HEK293 (cell line): ENCODE results near the gene ZNF143.

ENCODE experiments used
- CTCF ChIA-PET: fragments of 350-600 bp; formaldehyde crosslinking; extraction: SDS; loops from one replicate; lab custom pipeline; 2021; ENCODE audit warnings: antibody characterized with exemption; lab: Yijun Ruan, JAX
- POLR2A ChIA-PET: fragments of 300-600 bp; formaldehyde crosslinking; extraction: SDS; loops from one replicate; lab custom pipeline; 2020; ENCODE audit warnings: antibody characterized with exemption, inconsistent platforms; lab: Yijun Ruan, JAX
- H3K27ac ChIP-seq: fragments of 200-500 bp; sonication (Bioruptor generic); 2 replicates; pipeline ENCODE4 v1.5.1; 2014; ENCODE audit warnings: low read depth, low read length, control low read depth, inconsistent platforms; ENCODE audit errors: extremely low read depth
- H3K36me3 ChIP-seq, 2 experiments: fragments of 200-500 bp in 1 of 2; sonication (Bioruptor generic) in 1 of 2; 1 replicate in 1 of 2; 2 replicates in 1 of 2; pipeline ENCODE4 v1.5.1; 2014 to 2017; ENCODE audit warnings: inconsistent platforms in 2 of 2, low read length in 2 of 2; ENCODE audit not compliant: control insufficient read depth in 2 of 2, insufficient read depth in 1 of 2
- H3K4me1 ChIP-seq: fragments of 200-500 bp; sonication (Bioruptor generic); 2 replicates; pipeline ENCODE4 v1.5.1; 2014; ENCODE audit warnings: mild to moderate bottlenecking, low read length, inconsistent platforms; ENCODE audit not compliant: control insufficient read depth, insufficient read depth
- H3K4me3 ChIP-seq: 2 replicates; pipeline ENCODE4 v1.5.1; 2011; ENCODE audit warnings: low read depth, mild to moderate bottlenecking, control low read depth, low read length, moderate library complexity
- H3K9me3 ChIP-seq: fragments of 200-500 bp; sonication (Bioruptor generic); 2 replicates; pipeline ENCODE4 v1.5.1; 2014; ENCODE audit warnings: low read depth, low read length, inconsistent platforms; ENCODE audit not compliant: control insufficient read depth, insufficient read depth
- ZFHX2 ChIP-seq: fragments of 450-650 bp; formaldehyde crosslinking; conservative IDR thresholded peaks from 2 replicates; pipeline ENCODE4 v1.5.1; 2016; ENCODE audit warnings: missing biosample characterization, missing genetic modification characterization
- ZNF133 ChIP-seq: fragments of 450-650 bp; formaldehyde crosslinking; IDR thresholded peaks from 2 replicates; pipeline ENCODE4 v1.5.1; 2016; ENCODE audit warnings: missing biosample characterization, missing genetic modification characterization
- ZNF174 ChIP-seq: fragments of 450-650 bp; formaldehyde crosslinking; IDR thresholded peaks from 2 replicates; pipeline ENCODE4 v1.5.0; 2017; ENCODE audit warnings: missing biosample characterization, mild to moderate bottlenecking, missing genetic modification characterization
- ZNF214 ChIP-seq: fragments of 450-650 bp; formaldehyde crosslinking; IDR thresholded peaks from 2 replicates; pipeline ENCODE4 v1.5.1; 2017; ENCODE audit warnings: missing biosample characterization, mild to moderate bottlenecking, missing genetic modification characterization, borderline replicate concordance
- ZNF341 ChIP-seq: fragments of 450-650 bp; formaldehyde crosslinking; IDR thresholded peaks from 2 replicates; pipeline ENCODE4; 2016; ENCODE audit warnings: low read depth, missing biosample characterization, missing genetic modification characterization
- ZNF426 ChIP-seq: fragments of 450-650 bp; formaldehyde crosslinking; IDR thresholded peaks from 2 replicates; pipeline ENCODE4 v1.5.1; 2017; ENCODE audit warnings: missing biosample characterization, missing genetic modification characterization, mild to moderate bottlenecking, inconsistent platforms, moderate library complexity
- ZNF596 ChIP-seq: fragments of 450-650 bp; IDR thresholded peaks from 2 replicates; pipeline ENCODE4 v1.5.0; 2018; ENCODE audit warnings: missing biosample characterization, mild to moderate bottlenecking, missing genetic modification characterization, moderate library complexity
- ZNF610 ChIP-seq: fragments of 450-650 bp; formaldehyde crosslinking; IDR thresholded peaks from 2 replicates; pipeline ENCODE4 v1.5.1; 2016; ENCODE audit warnings: missing biosample characterization, missing genetic modification characterization, borderline replicate concordance
- ZNF654 ChIP-seq: fragments of 450-650 bp; formaldehyde crosslinking; IDR thresholded peaks from 2 replicates; pipeline ENCODE4 v1.5.1; 2016; ENCODE audit warnings: low read depth, missing biosample characterization, missing genetic modification characterization
- ZNF658 ChIP-seq: fragments of 450-650 bp; formaldehyde crosslinking; IDR thresholded peaks from 2 replicates; pipeline ENCODE4; 2016; ENCODE audit warnings: missing biosample characterization, missing genetic modification characterization
- ZNF660 ChIP-seq: fragments of 450-650 bp; IDR thresholded peaks from 2 replicates; pipeline ENCODE4 v1.5.1; 2018; ENCODE audit warnings: missing biosample characterization, mild to moderate bottlenecking, missing genetic modification characterization
- ZSCAN16 ChIP-seq: fragments of 450-650 bp; formaldehyde crosslinking; IDR thresholded peaks from 2 replicates; pipeline ENCODE4 v1.5.1; 2016; ENCODE audit warnings: missing biosample characterization, missing genetic modification characterization
- ZXDB ChIP-seq: fragments of 450-650 bp; formaldehyde crosslinking; IDR thresholded peaks from 2 replicates; pipeline ENCODE4 v1.5.1; 2016; ENCODE audit warnings: missing biosample characterization, missing genetic modification characterization
- TF ChIP-seq, protein P1 (sequence below): fragments of 450-650 bp; formaldehyde crosslinking; IDR thresholded peaks from 2 replicates; pipeline ENCODE4 v1.5.1; 2016; ENCODE audit warnings: missing biosample characterization, missing genetic modification characterization
- TF ChIP-seq, protein P2 (sequence below): fragments of 450-650 bp; formaldehyde crosslinking; IDR thresholded peaks from 2 replicates; pipeline ENCODE4 v1.5.1; 2017; ENCODE audit warnings: missing biosample characterization, mild to moderate bottlenecking, missing genetic modification characterization, moderate library complexity
- TF ChIP-seq, protein P3 (sequence below): fragments of 450-650 bp; formaldehyde crosslinking; IDR thresholded peaks from 2 replicates; pipeline ENCODE4 v1.5.1; 2017; ENCODE audit warnings: missing biosample characterization, missing genetic modification characterization
- TF ChIP-seq, protein P4 (sequence below): fragments of 450-650 bp; formaldehyde crosslinking; IDR thresholded peaks from 2 replicates; pipeline ENCODE4 v1.5.1; 2016; ENCODE audit warnings: missing biosample characterization, missing genetic modification characterization
- TF ChIP-seq, protein P5 (sequence below): fragments of 450-650 bp; formaldehyde crosslinking; IDR thresholded peaks from 2 replicates; pipeline ENCODE4 v1.5.1; 2016; ENCODE audit warnings: missing biosample characterization, missing genetic modification characterization
- TF ChIP-seq, protein P6 (sequence below): IDR thresholded peaks from 2 replicates; pipeline ENCODE4 v1.6.1; 2011; ENCODE audit warnings: mild to moderate bottlenecking, low read depth, low read length, borderline replicate concordance

ZNF143 gene

DNA sequence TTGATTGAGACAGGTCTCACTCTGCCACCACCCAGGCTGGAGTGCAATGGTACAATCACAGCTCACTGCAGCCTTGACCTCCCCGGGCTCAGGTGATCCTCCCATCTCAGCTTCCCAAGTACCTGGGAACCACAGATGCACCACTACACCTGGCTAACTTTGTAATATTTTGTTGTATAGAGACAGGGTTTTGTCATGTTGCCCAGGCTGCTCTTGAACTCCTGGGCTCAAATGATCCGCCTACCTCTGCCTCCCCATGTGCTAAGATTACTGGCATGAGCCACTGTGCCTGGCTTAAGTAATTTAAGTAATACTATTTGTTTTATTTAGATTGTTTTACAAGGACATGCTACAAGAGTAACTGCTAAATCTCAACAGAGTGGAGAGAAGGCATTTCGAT, 33.5 kb downstream of the ZNF143 start (continued):
- TF ChIP-seq ZNF341 (tag by site-specific recombination): no peak
- TF ChIP-seq, protein P1, sequence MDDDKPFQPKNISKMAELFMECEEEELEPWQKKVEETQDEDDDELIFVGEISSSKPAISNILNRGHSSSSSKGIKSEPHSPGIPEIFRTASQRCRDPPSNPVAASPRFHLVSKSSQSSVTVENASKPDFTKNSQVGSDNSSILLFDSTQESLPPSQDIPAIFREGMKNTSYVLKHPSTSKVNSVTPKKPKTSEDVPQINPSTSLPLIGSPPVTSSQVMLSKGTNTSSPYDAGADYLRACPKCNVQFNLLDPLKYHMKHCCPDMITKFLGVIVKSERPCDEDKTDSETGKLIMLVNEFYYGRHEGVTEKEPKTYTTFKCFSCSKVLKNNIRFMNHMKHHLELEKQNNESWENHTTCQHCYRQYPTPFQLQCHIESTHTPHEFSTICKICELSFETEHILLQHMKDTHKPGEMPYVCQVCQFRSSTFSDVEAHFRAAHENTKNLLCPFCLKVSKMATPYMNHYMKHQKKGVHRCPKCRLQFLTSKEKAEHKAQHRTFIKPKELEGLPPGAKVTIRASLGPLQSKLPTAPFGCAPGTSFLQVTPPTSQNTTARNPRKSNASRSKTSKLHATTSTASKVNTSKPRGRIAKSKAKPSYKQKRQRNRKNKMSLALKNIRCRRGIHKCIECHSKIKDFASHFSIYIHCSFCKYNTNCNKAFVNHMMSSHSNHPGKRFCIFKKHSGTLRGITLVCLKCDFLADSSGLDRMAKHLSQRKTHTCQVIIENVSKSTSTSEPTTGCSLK (tag by site-specific recombination): no peak
- TF ChIP-seq, protein P2, sequence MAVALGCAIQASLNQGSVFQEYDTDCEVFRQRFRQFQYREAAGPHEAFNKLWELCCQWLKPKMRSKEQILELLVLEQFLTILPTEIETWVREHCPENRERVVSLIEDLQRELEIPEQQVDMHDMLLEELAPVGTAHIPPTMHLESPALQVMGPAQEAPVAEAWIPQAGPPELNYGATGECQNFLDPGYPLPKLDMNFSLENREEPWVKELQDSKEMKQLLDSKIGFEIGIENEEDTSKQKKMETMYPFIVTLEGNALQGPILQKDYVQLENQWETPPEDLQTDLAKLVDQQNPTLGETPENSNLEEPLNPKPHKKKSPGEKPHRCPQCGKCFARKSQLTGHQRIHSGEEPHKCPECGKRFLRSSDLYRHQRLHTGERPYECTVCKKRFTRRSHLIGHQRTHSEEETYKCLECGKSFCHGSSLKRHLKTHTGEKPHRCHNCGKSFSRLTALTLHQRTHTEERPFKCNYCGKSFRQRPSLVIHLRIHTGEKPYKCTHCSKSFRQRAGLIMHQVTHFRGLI (tag by site-specific recombination): no peak

DNA sequence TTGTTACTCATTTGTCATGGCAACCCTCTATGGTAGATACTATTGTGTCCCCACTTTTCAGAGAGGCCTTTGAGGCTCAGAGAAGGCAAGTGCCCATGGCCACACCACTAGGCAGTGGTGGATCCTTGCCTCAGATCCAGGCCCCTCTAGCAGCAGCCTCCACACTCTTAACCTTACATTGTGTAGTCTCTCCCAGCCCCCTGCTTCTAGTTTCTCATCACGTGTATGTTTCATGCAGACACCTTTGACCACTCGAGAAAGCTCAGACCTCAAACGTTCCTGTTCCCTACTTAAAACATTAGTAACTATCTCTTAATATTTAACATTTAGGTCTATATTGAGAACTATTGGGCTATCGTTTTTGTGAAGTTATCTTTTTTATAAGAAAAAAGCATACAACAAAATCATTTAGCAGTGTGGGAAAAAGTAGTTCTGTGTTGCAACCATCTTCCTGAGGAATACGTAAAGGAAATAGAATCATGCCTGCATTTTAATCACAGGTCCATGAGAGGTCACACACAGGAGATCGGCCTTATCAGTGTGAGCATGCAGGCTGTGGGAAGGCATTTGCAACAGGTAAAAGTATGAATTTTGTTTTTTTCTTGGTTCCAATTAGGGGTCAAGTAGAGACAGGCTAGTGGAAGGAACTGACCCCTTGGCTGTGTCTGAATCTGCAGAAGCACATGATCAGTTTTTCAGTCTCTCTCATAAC, 35.1 kb downstream of the ZNF143 start:
- Histone ChIP-seq H3K4me1 (no peaks in the 10 kb centered on the region), H3K36me3 (peaks cover 7 to 71% of the 10 kb centered on the region in 2 experiments), H3K27ac (no peak overlapping the region), H3K4me3 (no peak overlapping the region), H3K9me3 (no peaks in the 10 kb centered on the region)
- TF ChIP-seq ZNF174 (no peak), ZNF610 (tag by site-specific recombination) (no peak), ZNF133 (no peak), ZNF660 (tag by site-specific recombination) (no peak), ZSCAN16 (tag by site-specific recombination) (no peak), ZNF426 (no peak)
- TF ChIP-seq, protein P3, sequence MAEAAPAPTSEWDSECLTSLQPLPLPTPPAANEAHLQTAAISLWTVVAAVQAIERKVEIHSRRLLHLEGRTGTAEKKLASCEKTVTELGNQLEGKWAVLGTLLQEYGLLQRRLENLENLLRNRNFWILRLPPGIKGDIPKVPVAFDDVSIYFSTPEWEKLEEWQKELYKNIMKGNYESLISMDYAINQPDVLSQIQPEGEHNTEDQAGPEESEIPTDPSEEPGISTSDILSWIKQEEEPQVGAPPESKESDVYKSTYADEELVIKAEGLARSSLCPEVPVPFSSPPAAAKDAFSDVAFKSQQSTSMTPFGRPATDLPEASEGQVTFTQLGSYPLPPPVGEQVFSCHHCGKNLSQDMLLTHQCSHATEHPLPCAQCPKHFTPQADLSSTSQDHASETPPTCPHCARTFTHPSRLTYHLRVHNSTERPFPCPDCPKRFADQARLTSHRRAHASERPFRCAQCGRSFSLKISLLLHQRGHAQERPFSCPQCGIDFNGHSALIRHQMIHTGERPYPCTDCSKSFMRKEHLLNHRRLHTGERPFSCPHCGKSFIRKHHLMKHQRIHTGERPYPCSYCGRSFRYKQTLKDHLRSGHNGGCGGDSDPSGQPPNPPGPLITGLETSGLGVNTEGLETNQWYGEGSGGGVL (tag by site-specific recombination): no peak
- TF ChIP-seq, protein P4, sequence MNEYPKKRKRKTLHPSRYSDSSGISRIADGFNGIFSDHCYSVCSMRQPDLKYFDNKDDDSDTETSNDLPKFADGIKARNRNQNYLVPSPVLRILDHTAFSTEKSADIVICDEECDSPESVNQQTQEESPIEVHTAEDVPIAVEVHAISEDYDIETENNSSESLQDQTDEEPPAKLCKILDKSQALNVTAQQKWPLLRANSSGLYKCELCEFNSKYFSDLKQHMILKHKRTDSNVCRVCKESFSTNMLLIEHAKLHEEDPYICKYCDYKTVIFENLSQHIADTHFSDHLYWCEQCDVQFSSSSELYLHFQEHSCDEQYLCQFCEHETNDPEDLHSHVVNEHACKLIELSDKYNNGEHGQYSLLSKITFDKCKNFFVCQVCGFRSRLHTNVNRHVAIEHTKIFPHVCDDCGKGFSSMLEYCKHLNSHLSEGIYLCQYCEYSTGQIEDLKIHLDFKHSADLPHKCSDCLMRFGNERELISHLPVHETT (tag by site-specific recombination): no peak
- ChIA-PET CTCF (interaction anchor here (0.6 to 3.7 kb wide), 2 partner anchors 11 to 213 kb away, joined by 4 to 30 read pairs; no protein-coding TSS in a partner anchor), POLR2A (no interaction called here)

DNA sequence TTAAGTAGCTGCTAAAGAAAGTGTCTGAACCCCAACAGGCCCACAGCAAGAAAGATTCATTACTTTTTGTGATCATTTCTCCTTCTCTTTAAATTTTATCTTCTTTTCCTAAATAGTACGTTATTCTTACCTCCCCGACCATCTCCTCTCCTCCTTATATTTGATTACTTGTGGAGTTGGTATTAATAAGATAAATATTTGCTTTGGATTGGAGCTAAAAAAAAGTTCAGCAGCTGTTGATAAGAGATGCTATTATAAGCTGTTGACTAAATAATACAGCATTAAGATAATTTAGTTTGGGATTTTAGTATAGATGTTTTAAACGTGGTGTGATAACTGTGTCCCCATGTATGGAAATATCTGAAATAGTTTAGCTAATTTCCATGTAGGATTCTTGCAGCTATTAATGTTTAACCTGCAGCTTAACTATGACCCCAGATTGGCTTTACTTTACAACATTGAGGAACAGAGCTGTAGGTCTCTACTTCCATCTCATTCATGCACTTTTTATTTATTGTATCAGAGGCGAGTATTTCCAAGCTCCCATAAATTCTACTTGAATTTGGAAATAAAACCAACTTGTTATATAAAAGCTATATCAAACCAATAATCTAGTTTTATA, 37.8 kb downstream of the ZNF143 start:
- ChIA-PET CTCF (interaction anchor here (0.6 to 3.7 kb wide), 4 partner anchors 8 to 485 kb away, joined by 3 to 30 read pairs (median 4); no protein-coding TSS in a partner anchor), POLR2A (interaction anchor here (0.6 to 1.8 kb wide), 3 partner anchors 37 to 587 kb away, joined by 4 to 8 read pairs (median 5); partner anchors contain the start of genes AKIP1, WEE1 and ZNF143)
- H3K4me1 ChIP-seq: no peaks in the 10 kb centered on the region
- no peak overlapping the region for H3K4me3 ChIP-seq
- no peak overlapping the region for H3K27ac ChIP-seq
- peaks cover 7 to 76% of the 10 kb centered on the region in 2 experiments for H3K36me3 ChIP-seq
- no peaks in the 10 kb centered on the region for H3K9me3 ChIP-seq
- TF ChIP-seq ZNF596 (tag by site-specific recombination) (no peak), ZNF214 (tag by site-specific recombination) (no peak), ZXDB (tag by site-specific recombination) (no peak), ZFHX2 (tag by site-specific recombination) (no peak), ZNF658 (tag by site-specific recombination) (no peak), ZNF654 (tag by site-specific recombination) (no peak)
- TF ChIP-seq, protein P5, sequence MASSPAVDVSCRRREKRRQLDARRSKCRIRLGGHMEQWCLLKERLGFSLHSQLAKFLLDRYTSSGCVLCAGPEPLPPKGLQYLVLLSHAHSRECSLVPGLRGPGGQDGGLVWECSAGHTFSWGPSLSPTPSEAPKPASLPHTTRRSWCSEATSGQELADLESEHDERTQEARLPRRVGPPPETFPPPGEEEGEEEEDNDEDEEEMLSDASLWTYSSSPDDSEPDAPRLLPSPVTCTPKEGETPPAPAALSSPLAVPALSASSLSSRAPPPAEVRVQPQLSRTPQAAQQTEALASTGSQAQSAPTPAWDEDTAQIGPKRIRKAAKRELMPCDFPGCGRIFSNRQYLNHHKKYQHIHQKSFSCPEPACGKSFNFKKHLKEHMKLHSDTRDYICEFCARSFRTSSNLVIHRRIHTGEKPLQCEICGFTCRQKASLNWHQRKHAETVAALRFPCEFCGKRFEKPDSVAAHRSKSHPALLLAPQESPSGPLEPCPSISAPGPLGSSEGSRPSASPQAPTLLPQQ (tag by site-specific recombination): no peak
- TF ChIP-seq, protein P6, sequence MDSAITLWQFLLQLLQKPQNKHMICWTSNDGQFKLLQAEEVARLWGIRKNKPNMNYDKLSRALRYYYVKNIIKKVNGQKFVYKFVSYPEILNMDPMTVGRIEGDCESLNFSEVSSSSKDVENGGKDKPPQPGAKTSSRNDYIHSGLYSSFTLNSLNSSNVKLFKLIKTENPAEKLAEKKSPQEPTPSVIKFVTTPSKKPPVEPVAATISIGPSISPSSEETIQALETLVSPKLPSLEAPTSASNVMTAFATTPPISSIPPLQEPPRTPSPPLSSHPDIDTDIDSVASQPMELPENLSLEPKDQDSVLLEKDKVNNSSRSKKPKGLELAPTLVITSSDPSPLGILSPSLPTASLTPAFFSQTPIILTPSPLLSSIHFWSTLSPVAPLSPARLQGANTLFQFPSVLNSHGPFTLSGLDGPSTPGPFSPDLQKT: no peak
- TF ChIP-seq, protein P3 (tag by site-specific recombination): no peak
